GM19238 (cell line): ENCODE results near the gene KIF13A.
"Not testable (repeated sequence)": the region's sequence is repeated elsewhere in the genome, so short reads cannot be mapped to it uniquely, and the experiment has no call there.

Source experiments
- DNase-seq: peaks from one replicate; pipeline ENCODE4 v3.0.0; 2011; ENCODE audit warnings: low spot score; ENCODE audit not compliant: insufficient read length

KIF13A gene

GRCh38 chr6:17987447-17987696, at the start of gene KIF13A:
TSS of gene KIF13A (minus strand) at chr6:17987635. CDS start at chr6:17987463, 172 bp downstream.
- no peak for DNase-seq

- no peak for DNase-seq
Measured at GRCh38 chr6:18036781-18037180, 49.3 kb upstream of the KIF13A start.

GRCh38 chr6:18035330-18035854, 48.0 kb upstream of the KIF13A start:
- no peak for DNase-seq

- no peak for DNase-seq
Measured at GRCh38 chr6:18034798-18035202, 47.4 kb upstream of the KIF13A start.

GRCh38 chr6:18031680-18032256, 44.3 kb upstream of the KIF13A start:
- no peak for DNase-seq

- no peak for DNase-seq
Measured at GRCh38 chr6:18031189-18031588, 43.8 kb upstream of the KIF13A start.

GRCh38 chr6:18028332-18028731, 40.9 kb upstream of the KIF13A start:
- DNase-seq = no peak

GRCh38 chr6:18025596-18025995, 38.2 kb upstream of the KIF13A start:
- no peak for DNase-seq

- DNase-seq = no peak
Measured at GRCh38 chr6:18024876-18025275, 37.4 kb upstream of the KIF13A start.

- no peak for DNase-seq
Measured at GRCh38 chr6:18023891-18024290, 36.5 kb upstream of the KIF13A start.

GRCh38 chr6:18022398-18023231, 35.2 kb upstream of the KIF13A start:
- DNase-seq = no peak

- DNase-seq = no peak
Measured at GRCh38 chr6:18021166-18021850, 33.9 kb upstream of the KIF13A start.

- not testable (repeated sequence) for DNase-seq
Measured at GRCh38 chr6:18020545-18020944, 33.1 kb upstream of the KIF13A start.

- DNase-seq = no peak
Measured at GRCh38 chr6:18019539-18020534, 32.4 kb upstream of the KIF13A start.

GRCh38 chr6:18019133-18019532, 31.7 kb upstream of the KIF13A start:
- not testable (repeated sequence) for DNase-seq

GRCh38 chr6:18016698-18017097, 29.3 kb upstream of the KIF13A start:
- DNase-seq = no peak

- DNase-seq = no peak
Measured at GRCh38 chr6:18016133-18016532, 28.7 kb upstream of the KIF13A start.

GRCh38 chr6:18011287-18011686, 23.9 kb upstream of the KIF13A start:
- DNase-seq = no peak

GRCh38 chr6:18010540-18010939, 23.1 kb upstream of the KIF13A start:
- DNase-seq = not testable (repeated sequence)

GRCh38 chr6:18004256-18004985, 17.0 kb upstream of the KIF13A start:
- no peak for DNase-seq
